ENCODE results near the gene P2RX2.

P2RX2 gene

DNA sequence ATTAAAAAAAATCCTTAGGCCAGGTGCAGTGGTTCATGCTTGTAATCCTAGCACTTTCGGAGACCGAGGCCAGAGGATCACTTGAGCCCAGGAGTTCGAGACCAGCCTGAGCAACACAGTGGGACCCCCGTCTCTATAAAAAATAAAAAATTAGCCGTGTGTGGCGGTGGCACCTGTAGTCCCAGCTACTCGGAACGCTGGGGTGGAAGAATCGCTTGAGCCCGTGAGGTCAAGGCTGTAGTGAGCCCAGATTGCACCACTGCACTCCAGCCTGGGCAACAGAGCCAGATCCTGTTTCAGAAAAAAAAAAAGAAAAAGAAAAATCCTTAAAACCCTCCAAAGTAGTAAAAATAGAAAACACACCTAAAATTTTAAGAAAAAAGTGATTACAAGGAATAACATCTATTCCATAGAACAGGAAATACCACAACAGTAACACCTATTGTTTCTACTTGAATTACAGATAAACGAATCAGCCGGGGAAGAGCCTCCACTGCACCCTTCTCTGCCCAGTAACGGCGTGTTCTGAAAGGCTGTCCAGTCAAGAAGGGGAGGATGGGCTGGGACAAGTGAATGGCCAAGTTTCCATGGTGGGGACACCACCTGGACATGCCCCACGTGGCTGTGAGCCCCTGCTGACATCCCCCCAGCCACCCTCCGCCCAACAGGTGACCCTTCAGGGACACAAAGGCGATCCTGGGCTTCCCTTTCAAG is 50.7 kb downstream of the P2RX2 start:
- Histone ChIP-seq H2BK120ac (ENCODE audit: low read depth, low read length) (no peak overlapping the region), H3K23ac (ENCODE audit: low read depth, low read length, poor library complexity) (no peak overlapping the region), H3K9me3 (replicated peaks in 1 of 2; ENCODE audit: control insufficient read depth in 2 of 2, insufficient read depth in 1 of 2, low read depth in 1 of 2, low read length in 2 of 2) (no peaks in the 10 kb centered on the region), H2BK15ac (ENCODE audit: low read length) (no peak overlapping the region), H3K36me3 (replicated peaks in 1 of 2; ENCODE audit: control insufficient read depth in 2 of 2, insufficient read depth in 2 of 2, low read length in 2 of 2) (peaks cover 68 to 97% of the 10 kb centered on the region in 2 donors), H3K9ac (ENCODE audit: low read depth, low read length, poor library complexity) (no peak overlapping the region), H3K27me3 (ENCODE audit: control insufficient read depth in 3 of 3, insufficient read depth in 3 of 3, low read depth in 1 of 3, low read length in 3 of 3) (no peaks in the 10 kb centered on the region), H3K79me1 (ENCODE audit: low read depth, low read length) (peaks cover 5% of the 10 kb centered on the region), H3K4ac (ENCODE audit: low read length) (no peak overlapping the region), H2BK5ac (ENCODE audit: low read length) (no peak overlapping the region), H4K91ac (ENCODE audit: low read depth, low read length, poor library complexity) (no peak overlapping the region), H2AFZ (ENCODE audit: low read length) (no peak overlapping the region), H3K18ac (ENCODE audit: low read length) (no peak overlapping the region), H3K4me3 (ENCODE audit: low read length in 2 of 2) (no peak overlapping the region), H4K8ac (ENCODE audit: low read depth, low read length) (no peak overlapping the region), H3K27ac (replicated peaks; ENCODE audit: low read length) (no peak overlapping the region), H2AK5ac (ENCODE audit: low read depth, low read length) (no peak overlapping the region), H3K14ac (ENCODE audit: low read length) (no peak overlapping the region), H2BK12ac (ENCODE audit: low read length) (no peak overlapping the region), H3K4me1 (ENCODE audit: control insufficient read depth in 2 of 2, insufficient read depth in 1 of 2, low read depth in 1 of 2, low read length in 2 of 2) (no peaks in the 10 kb centered on the region), H3K4me2 (ENCODE audit: insufficient read depth, low read length, poor library complexity, severe bottlenecking) (no peak overlapping the region)
- no CpG with 5 or more reads among the region's 17 CpGs for WGBS, 2 donors (ENCODE audit: extremely low coverage in 2 of 2, insufficient read length in 2 of 2, insufficient replicate concordance in 1 of 2)
- DNase-seq (ENCODE audit: low spot score) = no peak

Small RNA genes lying within 50 kb of the gene (small RNA-seq; reads per million reads assigned to genes)
- 1.6 reads per million for gene MIR6763 (ENCODE audit: insufficient read depth)
